Stimulated activated CD4-positive, alpha-beta T cell treated with anti-CD3 and anti-CD28 coated beads, TNF-alpha, amount 100 ng/mL, for 48 hours (primary cell): ENCODE data around the gene NSD1.

ENCODE experiments used
- DNase-seq, 3 donors: peaks; one replicate each; pipeline ENCODE4 v3.0.0-alpha.2; 2020; ENCODE audit warnings: low read depth in 3 of 3

The NSD1 gene

DNA sequence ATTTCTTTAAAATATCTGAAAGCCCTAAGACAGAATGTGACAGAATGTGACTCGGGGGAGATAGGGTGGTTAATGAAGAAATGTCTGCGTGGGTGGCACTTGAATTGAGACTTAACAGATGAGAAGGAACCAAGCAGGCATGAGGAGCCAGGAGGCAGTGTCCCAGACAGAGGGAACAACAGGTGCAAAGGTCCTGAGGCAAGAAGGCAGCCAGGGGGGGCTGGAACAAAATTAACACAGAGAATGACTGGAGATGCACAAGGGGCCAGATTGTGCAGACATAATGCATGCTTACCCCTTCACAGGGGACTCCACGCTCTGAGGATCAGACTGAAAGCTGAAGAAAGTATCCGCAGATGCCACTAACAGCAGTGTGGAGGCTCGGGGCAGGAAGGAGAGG is 216.2 kb downstream of the NSD1 start:
- DNase-seq = no peak
